GM23338 (cell line): ENCODE results near the gene SART1.

Experiments used
- CREB1 ChIP-seq: fragments of 250-450 bp; sonication (Bioruptor Pico); IDR thresholded peaks from 2 replicates; pipeline ENCODE4 v1.5.0; 2020; ENCODE audit warnings: low read depth, mild to moderate bottlenecking, moderate library complexity
- EZH2 ChIP-seq: fragments of 200-600 bp; sonication (generic); IDR thresholded peaks from one replicate; pipeline ENCODE4 v1.8.0; 2017; ENCODE audit warnings: antibody characterized with exemption, mild to moderate bottlenecking, low read depth; ENCODE audit not compliant: unreplicated experiment
- EZH2phosphoT487 ChIP-seq: fragments of 200-600 bp; sonication (generic); IDR thresholded peaks from one replicate; pipeline ENCODE4 v1.8.1; 2018; ENCODE audit warnings: antibody characterized with exemption; ENCODE audit not compliant: unreplicated experiment
- JUNB ChIP-seq: IDR thresholded peaks from one replicate; pipeline ENCODE4 v1.6.1; 2016; ENCODE audit warnings: antibody characterized with exemption; ENCODE audit not compliant: unreplicated experiment
- NANOG ChIP-seq: IDR thresholded peaks from 2 replicates; pipeline ENCODE4 v1.6.1; 2016; ENCODE audit warnings: antibody characterized with exemption, borderline replicate concordance
- POLR2AphosphoS5 ChIP-seq: IDR thresholded peaks from 2 replicates; pipeline ENCODE4 v1.6.1; 2016; ENCODE audit warnings: antibody characterized with exemption, low read depth
- ZNF331 ChIP-seq: fragments of 250-450 bp; sonication (Bioruptor Pico); IDR thresholded peaks from 2 replicates; pipeline ENCODE4 v1.5.0; 2020; ENCODE audit warnings: low read depth, mild to moderate bottlenecking, moderate library complexity
- TF ChIP-seq, protein P1 (sequence below), 2 experiments: fragments of 200-600 bp in 1 of 2; sonication (generic) in 1 of 2; conservative IDR thresholded peaks; 2 replicates each; pipeline versions ENCODE4 v1.5.1 to v1.6.1; 2016 to 2017; ENCODE audit warnings: antibody characterized with exemption in 2 of 2, low read depth in 2 of 2, mild to moderate bottlenecking in 2 of 2, moderate library complexity in 1 of 2
- TF ChIP-seq, protein P2 (sequence below): IDR thresholded peaks from 2 replicates; pipeline ENCODE4 v1.6.1; 2016; ENCODE audit warnings: antibody characterized with exemption
- TF ChIP-seq, protein P3 (sequence below): IDR thresholded peaks from one replicate; pipeline ENCODE4 v1.6.1; 2018; ENCODE audit warnings: antibody characterized with exemption; ENCODE audit not compliant: unreplicated experiment
- TF ChIP-seq, protein P4 (sequence below): fragments of 250-450 bp; sonication (Bioruptor Pico); IDR thresholded peaks from 2 replicates; pipeline ENCODE4 v1.5.0; 2020; ENCODE audit warnings: mild to moderate bottlenecking, moderate library complexity

DNA sequence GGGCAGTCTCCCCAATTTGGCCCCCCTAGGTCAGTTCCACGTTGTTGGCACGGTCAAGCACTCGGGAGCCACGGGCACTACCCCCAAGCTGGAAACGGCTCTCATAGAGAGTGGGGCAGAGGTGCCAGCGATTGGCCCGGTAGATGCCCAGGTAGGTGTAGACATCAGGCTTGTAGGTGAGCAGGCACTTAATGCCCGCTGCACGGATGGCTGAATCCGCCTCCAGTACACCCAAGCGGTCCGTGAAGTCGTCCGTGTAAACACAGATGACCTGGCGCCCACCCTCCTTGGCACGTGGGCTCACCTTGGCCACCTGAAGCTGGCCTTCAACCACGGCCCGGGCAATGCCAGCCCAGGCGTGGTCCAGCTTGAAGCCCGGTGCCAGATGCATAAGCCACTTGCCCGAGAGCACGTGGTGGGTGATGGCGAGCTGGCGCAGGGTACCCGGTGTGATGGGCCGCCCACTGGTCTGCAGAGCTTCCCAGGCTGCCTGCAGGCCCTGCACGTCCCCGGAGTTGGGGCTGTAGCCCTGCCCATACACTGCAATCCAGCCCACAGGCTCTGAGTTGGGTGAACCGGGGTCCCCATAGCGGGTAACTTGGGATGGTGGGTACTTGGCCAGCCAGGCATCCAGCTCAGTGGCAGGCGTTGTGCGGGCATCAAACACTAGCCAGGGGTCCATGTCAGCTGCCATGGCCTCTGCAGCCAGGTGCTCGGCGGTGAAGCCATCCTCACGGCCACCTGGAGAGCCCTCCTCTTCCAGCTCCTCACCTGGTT lies 43.9 kb upstream of the SART1 start:
- TF ChIP-seq, protein P1, sequence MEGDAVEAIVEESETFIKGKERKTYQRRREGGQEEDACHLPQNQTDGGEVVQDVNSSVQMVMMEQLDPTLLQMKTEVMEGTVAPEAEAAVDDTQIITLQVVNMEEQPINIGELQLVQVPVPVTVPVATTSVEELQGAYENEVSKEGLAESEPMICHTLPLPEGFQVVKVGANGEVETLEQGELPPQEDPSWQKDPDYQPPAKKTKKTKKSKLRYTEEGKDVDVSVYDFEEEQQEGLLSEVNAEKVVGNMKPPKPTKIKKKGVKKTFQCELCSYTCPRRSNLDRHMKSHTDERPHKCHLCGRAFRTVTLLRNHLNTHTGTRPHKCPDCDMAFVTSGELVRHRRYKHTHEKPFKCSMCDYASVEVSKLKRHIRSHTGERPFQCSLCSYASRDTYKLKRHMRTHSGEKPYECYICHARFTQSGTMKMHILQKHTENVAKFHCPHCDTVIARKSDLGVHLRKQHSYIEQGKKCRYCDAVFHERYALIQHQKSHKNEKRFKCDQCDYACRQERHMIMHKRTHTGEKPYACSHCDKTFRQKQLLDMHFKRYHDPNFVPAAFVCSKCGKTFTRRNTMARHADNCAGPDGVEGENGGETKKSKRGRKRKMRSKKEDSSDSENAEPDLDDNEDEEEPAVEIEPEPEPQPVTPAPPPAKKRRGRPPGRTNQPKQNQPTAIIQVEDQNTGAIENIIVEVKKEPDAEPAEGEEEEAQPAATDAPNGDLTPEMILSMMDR (conservative IDR thresholded peaks at IDR 0.05; ENCODE audit: low read depth in 2 of 2) = no peak
- TF ChIP-seq EZH2 (no peak), ZNF331 (no peak), POLR2AphosphoS5 (no peak), JUNB (no peak), EZH2phosphoT487 (no peak), CREB1 (no peak), NANOG (no peak)
- TF ChIP-seq, protein P2, sequence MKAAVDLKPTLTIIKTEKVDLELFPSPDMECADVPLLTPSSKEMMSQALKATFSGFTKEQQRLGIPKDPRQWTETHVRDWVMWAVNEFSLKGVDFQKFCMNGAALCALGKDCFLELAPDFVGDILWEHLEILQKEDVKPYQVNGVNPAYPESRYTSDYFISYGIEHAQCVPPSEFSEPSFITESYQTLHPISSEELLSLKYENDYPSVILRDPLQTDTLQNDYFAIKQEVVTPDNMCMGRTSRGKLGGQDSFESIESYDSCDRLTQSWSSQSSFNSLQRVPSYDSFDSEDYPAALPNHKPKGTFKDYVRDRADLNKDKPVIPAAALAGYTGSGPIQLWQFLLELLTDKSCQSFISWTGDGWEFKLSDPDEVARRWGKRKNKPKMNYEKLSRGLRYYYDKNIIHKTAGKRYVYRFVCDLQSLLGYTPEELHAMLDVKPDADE = no peak
- TF ChIP-seq, protein P3, sequence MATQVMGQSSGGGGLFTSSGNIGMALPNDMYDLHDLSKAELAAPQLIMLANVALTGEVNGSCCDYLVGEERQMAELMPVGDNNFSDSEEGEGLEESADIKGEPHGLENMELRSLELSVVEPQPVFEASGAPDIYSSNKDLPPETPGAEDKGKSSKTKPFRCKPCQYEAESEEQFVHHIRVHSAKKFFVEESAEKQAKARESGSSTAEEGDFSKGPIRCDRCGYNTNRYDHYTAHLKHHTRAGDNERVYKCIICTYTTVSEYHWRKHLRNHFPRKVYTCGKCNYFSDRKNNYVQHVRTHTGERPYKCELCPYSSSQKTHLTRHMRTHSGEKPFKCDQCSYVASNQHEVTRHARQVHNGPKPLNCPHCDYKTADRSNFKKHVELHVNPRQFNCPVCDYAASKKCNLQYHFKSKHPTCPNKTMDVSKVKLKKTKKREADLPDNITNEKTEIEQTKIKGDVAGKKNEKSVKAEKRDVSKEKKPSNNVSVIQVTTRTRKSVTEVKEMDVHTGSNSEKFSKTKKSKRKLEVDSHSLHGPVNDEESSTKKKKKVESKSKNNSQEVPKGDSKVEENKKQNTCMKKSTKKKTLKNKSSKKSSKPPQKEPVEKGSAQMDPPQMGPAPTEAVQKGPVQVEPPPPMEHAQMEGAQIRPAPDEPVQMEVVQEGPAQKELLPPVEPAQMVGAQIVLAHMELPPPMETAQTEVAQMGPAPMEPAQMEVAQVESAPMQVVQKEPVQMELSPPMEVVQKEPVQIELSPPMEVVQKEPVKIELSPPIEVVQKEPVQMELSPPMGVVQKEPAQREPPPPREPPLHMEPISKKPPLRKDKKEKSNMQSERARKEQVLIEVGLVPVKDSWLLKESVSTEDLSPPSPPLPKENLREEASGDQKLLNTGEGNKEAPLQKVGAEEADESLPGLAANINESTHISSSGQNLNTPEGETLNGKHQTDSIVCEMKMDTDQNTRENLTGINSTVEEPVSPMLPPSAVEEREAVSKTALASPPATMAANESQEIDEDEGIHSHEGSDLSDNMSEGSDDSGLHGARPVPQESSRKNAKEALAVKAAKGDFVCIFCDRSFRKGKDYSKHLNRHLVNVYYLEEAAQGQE = no peak
- TF ChIP-seq, protein P4, sequence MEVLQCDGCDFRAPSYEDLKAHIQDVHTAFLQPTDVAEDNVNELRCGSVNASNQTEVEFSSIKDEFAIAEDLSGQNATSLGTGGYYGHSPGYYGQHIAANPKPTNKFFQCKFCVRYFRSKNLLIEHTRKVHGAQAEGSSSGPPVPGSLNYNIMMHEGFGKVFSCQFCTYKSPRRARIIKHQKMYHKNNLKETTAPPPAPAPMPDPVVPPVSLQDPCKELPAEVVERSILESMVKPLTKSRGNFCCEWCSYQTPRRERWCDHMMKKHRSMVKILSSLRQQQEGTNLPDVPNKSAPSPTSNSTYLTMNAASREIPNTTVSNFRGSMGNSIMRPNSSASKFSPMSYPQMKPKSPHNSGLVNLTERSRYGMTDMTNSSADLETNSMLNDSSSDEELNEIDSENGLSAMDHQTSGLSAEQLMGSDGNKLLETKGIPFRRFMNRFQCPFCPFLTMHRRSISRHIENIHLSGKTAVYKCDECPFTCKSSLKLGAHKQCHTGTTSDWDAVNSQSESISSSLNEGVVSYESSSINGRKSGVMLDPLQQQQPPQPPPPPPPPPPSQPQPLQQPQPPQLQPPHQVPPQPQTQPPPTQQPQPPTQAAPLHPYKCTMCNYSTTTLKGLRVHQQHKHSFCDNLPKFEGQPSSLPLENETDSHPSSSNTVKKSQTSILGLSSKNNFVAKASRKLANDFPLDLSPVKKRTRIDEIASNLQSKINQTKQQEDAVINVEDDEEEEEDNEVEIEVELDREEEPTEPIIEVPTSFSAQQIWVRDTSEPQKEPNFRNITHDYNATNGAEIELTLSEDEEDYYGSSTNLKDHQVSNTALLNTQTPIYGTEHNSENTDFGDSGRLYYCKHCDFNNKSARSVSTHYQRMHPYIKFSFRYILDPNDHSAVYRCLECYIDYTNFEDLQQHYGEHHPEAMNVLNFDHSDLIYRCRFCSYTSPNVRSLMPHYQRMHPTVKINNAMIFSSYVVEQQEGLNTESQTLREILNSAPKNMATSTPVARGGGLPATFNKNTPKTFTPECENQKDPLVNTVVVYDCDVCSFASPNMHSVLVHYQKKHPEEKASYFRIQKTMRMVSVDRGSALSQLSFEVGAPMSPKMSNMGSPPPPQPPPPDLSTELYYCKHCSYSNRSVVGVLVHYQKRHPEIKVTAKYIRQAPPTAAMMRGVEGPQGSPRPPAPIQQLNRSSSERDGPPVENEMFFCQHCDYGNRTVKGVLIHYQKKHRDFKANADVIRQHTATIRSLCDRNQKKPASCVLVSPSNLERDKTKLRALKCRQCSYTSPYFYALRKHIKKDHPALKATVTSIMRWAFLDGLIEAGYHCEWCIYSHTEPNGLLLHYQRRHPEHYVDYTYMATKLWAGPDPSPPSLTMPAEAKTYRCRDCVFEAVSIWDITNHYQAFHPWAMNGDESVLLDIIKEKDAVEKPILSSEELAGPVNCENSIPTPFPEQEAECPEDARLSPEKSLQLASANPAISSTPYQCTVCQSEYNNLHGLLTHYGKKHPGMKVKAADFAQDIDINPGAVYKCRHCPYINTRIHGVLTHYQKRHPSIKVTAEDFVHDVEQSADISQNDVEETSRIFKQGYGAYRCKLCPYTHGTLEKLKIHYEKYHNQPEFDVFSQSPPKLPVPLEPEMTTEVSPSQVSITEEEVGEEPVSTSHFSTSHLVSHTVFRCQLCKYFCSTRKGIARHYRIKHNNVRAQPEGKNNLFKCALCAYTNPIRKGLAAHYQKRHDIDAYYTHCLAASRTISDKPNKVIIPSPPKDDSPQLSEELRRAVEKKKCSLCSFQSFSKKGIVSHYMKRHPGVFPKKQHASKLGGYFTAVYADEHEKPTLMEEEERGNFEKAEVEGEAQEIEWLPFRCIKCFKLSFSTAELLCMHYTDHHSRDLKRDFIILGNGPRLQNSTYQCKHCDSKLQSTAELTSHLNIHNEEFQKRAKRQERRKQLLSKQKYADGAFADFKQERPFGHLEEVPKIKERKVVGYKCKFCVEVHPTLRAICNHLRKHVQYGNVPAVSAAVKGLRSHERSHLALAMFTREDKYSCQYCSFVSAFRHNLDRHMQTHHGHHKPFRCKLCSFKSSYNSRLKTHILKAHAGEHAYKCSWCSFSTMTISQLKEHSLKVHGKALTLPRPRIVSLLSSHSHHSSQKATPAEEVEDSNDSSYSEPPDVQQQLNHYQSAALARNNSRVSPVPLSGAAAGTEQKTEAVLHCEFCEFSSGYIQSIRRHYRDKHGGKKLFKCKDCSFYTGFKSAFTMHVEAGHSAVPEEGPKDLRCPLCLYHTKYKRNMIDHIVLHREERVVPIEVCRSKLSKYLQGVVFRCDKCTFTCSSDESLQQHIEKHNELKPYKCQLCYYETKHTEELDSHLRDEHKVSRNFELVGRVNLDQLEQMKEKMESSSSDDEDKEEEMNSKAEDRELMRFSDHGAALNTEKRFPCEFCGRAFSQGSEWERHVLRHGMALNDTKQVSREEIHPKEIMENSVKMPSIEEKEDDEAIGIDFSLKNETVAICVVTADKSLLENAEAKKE = no peak
